Left cardiac atrium (tissue), 4 donors: ENCODE results near the gene OTUD1. TPM values are rescaled to one million over a fixed set of nuclear protein-coding genes. Genes with fewer than 3 reads are reported as not detected.
"Not testable (repeated sequence)": the region's sequence is repeated elsewhere in the genome, so short reads cannot be mapped to it uniquely, and the experiment has no call there.

Experiments
- ATAC-seq, 2 donors: fragments of 200-7000 bp; cut with Tn5 transposase; one replicate each; pipeline ENCODE4 v1.9.1; 2020; ENCODE audit warnings: mild to moderate bottlenecking in 2 of 2, moderate library complexity in 2 of 2
- DNase-seq: peaks from one replicate; pipeline ENCODE4 v3.0.0-alpha.2; 2020
- intact Hi-C, 2 donors: fragments of 100-400 bp; cut with DNase I; formaldehyde crosslinking; loops; one replicate each; pipeline versions ENCODE4 v1.14.1 to v1.15.1; 2022 to 2023
- long read RNA-seq: library from polyadenylated mRNA; unstranded; transcript quantifications from one replicate; pipeline ENCODE4 v2.0.0, GENCODE V29; 2021
- total RNA-seq, 2 donors: library from RNA; stranded (reverse); fragmentation: NEBNext Ultra II Directional; extraction: Animal tissue kit (Norgen Biotek cat#: 25700); gene quantifications; one replicate each; pipeline ENCODE4 v1.2.1, GENCODE V29; 2021
- donor health status: DM: no; HTN: yes; CAD: no.
- donor health status: DM: no; HTN: yes; CAD: no; lungs with severe emphysema.
- donor health status: DM: yes; HTN: yes; CAD: no.
- donor health status: Dilated cardiomyopathy.

The OTUD1 gene
- 10 to 100 TPM; 14.0 to 14.4 TPM for total RNA-seq
- long read RNA-seq, partial matches to known transcripts, result 0 of 1 reads
- long read RNA-seq, other reads (novel, unspliced or antisense), result 0 of 1 reads

DNA sequence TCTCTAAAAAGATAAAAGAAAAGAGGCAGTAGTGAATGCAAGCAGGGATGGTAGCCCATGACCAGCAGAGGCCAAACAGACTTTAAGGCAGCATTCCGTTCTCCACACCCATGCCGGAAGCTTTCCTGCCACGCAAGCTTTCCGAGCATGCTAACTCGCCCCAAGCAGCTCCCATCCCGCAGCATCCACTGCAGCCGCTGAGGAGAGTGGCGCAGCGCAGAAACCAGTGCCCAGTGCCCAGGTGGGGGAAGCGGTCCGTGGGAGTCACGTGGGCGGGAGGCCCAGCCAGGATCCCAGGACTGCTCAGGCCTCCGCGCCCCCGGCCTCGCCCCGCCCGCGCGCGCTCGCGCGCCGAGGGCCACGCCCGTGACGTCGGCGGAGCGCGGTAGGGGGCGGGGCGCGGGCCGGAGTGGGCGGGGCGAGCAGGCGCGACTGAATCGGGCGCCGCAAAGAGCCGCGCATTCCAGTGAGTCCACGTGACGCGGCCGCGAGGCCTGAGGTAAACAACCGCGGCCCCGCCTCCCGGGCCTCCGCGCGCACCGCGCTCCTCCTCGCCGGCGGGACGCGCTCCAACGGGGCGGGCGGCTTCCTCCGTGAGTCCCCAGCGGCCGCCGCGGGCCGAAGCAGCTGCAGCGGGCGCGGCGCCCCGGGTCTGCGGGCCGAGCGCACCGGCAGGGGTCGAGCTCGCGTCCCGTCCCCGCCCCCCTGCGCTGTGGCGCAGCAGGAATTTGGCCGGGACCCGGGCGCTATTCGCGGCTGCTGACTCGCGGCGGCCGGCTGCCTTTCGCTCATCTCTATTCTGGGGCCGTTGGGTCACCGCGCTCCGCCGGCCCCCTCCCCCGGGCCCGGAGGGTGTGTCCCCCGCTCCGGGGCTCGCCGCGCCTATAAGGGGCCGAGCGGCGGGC lies at the start of gene OTUD1:
Gene OTUD1 (plus strand): TSS at position 529 of the 905 bp plus-strand sequence. CDS start 383 bp downstream, outside the sequence.
- ATAC-seq (peak; percentile 95 to 97), DNase-seq (peak; percentile 98)
- intact Hi-C loops, result no loop called here

DNA sequence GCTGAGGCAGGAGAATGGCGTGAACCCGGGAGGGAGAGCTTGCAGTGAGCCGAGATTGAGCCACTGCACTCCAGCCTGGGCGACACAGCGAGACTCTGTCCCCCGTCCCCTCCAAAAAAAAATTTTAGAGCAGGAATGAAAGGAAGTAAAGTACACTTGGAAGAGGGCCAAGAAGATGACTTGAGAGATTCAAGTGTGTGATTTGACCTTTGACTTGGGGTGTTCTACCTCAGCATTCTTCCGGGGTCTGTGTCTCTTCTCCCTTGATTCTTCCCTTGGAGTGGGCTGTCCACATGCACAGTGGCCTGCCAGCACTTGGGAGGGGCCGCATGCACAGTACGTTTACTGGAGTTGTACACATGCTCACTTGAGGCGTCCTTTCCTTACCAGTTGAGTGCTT lies 48.5 kb upstream of the OTUD1 start:
- DNase-seq, ATAC-seq, intact Hi-C loops: not testable (repeated sequence)

DNA sequence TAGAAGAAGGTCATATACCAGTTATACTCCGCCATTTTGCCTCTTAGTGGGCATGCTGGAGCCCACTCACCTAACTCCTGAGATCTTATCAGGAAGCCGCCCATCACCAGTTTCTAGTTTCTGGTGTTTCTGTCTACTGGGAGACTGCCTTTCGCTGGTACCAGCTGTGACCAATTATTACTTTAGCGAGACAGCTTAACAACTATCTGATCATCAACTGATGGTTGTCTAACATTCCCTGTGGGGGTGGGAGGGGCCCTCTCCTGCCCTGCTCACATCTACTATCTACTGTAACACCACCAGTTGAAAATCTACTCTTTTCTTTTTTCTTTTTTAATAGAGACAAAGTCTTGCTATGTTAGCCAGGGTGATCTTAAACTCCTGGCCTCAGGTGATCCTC lies 48.1 kb upstream of the OTUD1 start:
- intact Hi-C loops, result no loop called here
- ATAC-seq, result no peak

GRCh38 chr10:23391821-23392220 lies 47.1 kb upstream of the OTUD1 start:
- no peak for ATAC-seq
- DNase-seq, result no peak
- intact Hi-C loops, result no loop called here

More for the DNA sequence above, 48.1 kb upstream of the OTUD1 start:
- no peak for DNase-seq

- ATAC-seq (no peak), DNase-seq (no peak)
- intact Hi-C loops, result no loop called here
Measured at GRCh38 chr10:23395017-23395416, 43.9 kb upstream of the OTUD1 start.

- no peak for ATAC-seq
- intact Hi-C loops, result no loop called here
- no peak for DNase-seq
Measured at GRCh38 chr10:23396695-23397094, 42.2 kb upstream of the OTUD1 start.

DNA sequence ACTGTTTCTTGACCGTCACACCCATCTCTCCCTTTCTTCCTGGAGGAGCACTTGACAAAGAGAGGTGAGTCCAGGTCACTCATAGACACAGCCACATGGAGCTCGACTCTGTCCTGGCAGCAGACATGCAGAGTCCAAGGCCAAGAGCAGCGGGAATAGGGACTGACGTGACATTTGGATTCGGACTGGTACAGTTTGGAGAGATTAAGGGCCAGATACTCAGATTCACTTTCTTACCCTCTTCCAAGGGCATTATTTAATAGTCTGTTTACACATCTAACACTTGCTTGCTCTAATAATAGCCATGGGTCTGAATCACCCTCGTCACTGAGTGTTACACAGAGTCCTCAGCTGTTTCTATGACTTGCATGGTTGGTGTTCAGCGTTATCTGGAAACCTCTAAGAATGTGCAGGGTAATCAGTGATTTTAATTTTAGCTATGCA lies 39.2 kb upstream of the OTUD1 start:
- peak; percentile 43 for DNase-seq
- ATAC-seq, result peak; percentile 95
- intact Hi-C loops, result loop anchor here in 1 of 2 donors (2.0 kb wide), 1 partner anchor 53 kb away; no protein-coding TSS in a partner anchor

GRCh38 chr10:23402856-23403255 lies 36.0 kb upstream of the OTUD1 start:
- DNase-seq (no peak), ATAC-seq (no peak)
- intact Hi-C loops, result no loop called here

DNA sequence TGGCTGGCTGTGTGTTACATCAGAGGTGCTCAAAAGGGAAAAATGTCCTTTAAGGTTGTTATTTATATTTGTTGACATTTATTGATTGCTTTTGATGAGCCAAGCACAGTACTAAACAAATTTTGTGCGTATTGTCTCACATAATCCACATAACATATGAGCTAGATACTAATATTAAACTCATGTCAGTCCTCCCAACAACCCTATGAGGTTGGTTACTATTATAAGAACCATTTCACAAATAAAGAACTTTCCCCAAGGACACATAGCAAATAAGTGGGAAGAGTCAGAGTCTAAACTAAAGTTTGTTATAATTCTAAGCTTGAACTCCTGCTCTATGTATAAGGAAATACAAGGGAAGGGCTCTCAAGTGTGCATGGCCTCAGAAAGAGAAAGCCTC lies 35.6 kb upstream of the OTUD1 start:
- intact Hi-C loops, result no loop called here
- no peak for ATAC-seq
- no peak for DNase-seq

DNA sequence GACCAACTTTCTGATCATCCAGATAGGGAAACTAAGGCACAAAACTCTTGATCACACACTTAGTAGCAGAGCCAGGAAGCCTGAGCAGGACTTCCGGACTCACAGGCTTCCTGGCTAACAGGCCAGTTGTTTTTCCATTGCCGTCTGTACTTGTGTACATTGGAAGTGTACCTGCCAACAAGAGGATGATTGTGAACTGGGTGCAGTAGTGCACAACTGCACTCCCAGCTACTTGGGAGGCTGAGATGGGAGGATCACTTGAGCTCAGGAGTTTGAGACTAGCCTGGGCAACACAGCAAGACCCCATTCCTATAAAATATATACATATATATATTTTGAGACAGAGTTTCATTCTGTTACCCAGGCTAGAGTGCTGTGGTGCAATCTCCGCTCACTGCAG lies 35.2 kb upstream of the OTUD1 start:
- DNase-seq (no peak), ATAC-seq (no peak)
- intact Hi-C loops, result no loop called here

DNA sequence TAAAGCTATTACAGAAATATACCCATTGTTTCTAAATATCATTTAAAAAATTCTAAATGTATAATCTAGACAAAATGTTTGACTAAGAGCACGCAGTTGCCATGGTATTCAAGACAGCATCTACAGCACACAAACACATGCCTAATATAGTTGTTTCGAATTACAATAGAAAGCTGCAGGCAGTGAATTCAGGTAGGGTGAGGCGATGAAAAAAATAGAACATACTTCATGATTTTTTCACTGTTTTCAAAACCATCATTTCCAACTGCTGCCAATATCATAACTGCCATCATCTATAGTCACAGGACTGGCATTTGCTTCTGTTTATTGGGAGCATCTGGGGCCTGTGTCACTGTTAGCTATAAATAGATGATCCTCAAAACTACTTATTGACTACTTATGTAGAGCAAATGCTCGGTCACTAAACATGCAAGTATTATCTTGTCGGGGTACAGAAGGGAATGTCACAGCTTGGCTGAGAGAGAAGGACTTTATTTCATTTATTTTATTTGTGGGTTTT lies 34.4 kb upstream of the OTUD1 start:
- intact Hi-C loops, result no loop called here
- ATAC-seq, result no peak
- no peak for DNase-seq

- DNase-seq (peak; percentile 28), ATAC-seq (peak; percentile 79 to 91)
- intact Hi-C loops, result no loop called here
Measured at GRCh38 chr10:23405540-23405939, 33.3 kb upstream of the OTUD1 start.

- DNase-seq, result no peak
- intact Hi-C loops, result no loop called here
- no peak for ATAC-seq
Measured at GRCh38 chr10:23406409-23406808, 32.5 kb upstream of the OTUD1 start.

DNA sequence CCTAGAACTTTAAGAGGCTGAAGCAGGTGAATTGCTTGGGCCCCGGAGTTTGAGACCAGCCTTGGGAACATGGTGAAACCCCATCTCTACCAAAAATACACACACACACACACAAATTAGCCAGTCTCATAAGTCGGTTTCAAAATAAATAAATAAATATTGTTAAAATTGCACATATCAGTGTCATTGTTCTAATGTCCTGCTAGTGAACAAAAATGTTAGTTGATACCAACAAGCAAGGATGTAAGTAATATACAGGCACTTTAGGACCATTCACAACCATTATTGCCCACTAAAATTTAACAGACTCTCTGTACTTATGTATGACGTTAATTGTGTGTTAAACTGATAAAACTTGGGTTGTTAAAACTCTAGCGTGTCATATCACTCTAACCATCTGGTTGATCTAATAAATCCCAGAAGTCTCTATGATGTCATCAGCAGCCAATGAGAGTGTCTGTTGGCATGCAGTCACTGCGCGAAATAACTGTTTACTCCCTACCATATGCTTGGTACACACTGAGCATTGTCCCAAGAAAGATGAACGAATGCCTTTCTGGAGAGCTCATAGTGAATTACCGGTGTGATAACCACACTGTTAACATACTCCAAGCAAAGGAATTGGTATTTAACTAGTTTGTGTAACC lies 30.4 kb upstream of the OTUD1 start:
- DNase-seq (no peak), ATAC-seq (no peak)
- intact Hi-C loops, result no loop called here

DNA sequence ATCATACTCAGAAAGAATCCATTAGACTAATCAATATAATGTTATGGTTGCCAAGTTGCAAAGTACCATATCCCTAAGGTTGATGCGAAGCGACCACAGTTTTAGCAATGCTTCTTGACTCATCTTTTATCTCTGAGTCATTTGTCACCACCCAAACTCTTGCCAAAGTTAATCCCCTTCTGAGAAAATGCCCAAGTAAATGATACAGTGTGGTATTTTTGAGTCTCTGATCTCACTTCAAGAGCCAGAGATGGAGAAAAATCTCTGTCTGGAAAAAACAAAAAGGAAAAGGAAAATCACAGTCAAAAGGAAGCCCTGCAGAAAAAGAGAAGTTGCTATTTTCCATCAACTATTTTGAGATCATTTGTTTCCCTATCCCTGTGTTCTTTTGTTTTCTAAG lies 26.7 kb upstream of the OTUD1 start:
- intact Hi-C loops, result no loop called here
- no peak for DNase-seq
- ATAC-seq, result peak in 1 of 2 donors; percentile 79

DNA sequence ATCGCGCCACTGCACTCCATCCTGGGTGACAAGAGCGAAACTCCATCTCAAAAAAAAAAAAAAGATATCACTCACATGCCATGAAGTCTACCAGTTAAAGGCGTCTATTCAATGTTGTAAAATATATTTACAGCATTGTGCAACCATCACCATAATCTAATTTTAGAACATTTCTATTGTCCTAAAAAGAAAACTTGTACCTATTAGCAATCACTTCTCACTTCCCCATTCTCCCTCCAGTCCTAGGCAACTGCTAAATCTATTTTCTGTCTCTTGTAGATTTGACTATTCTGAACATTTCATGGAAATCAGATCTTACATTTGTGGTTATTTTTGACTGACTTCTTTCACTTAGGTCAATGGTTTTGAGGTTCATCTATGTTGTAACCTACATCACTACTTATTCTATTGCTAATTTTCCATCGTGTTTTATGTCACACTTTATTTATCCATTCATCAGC lies 25.2 kb upstream of the OTUD1 start:
- DNase-seq (no peak), ATAC-seq (no peak)
- intact Hi-C loops, result no loop called here

DNA sequence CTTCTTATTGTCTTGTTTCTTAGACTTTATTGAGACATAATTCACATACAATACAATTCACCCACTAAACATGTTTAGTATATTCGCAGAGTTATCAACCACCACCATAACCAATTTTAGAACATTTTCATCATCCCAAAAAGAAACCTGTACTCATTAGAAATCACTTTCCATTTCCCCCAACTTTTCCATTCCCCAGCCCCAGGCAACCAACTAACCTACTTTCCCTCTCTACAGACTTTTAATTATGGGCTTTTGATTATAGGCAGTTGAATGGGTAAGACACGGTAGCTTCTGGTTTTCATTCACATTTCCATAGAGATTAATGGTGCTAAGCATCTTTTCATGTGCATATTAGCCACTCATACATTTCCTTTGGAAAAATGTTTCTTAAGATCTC lies 24.2 kb upstream of the OTUD1 start:
- no peak for ATAC-seq

GRCh38 chr10:23417254-23417653 lies 21.6 kb upstream of the OTUD1 start:
- intact Hi-C loops, result no loop called here
- DNase-seq (no peak), ATAC-seq (no peak)

More for the DNA sequence above, 24.2 kb upstream of the OTUD1 start:
- DNase-seq, result no peak
- intact Hi-C loops, result no loop called here

DNA sequence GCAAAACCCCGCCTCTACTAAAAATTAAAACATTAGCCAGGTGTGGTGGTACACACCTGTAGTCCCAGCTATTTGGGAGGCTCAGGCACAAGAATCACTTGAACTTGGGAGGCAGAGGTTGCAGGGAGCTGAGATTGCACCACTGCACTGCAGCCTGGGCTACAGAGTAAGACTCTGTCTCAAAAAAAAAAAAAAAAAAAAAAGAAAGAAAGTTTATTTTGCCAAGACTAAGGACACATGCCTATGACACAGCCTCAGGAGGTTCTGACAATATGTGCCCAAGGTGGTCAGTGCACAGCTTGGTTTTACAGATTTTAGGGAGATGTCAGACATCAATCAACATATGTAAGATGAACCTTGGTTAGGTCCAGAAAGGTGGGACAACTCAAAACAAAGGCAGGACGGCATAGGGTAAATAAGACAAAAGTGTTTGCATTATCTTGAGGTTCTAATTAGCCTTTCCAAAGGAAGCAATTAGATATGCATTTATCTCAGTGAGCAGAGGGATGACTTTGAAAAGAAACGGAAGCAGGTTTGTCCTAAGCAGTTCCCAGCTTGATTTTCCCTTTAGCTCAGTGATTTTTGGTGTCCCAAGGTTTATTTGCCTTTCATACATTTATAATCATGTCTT lies 20.7 kb upstream of the OTUD1 start:
- ATAC-seq (no peak), DNase-seq (no peak)
- intact Hi-C loops, result no loop called here
